AG04450 (cell line): ENCODE measurements around the gene PFDN1. TPM values are rescaled to one million over a fixed set of nuclear protein-coding genes. Genes with fewer than 3 reads are reported as not detected.
A peak's percentile ranks its signal among the peaks of the same experiment; 100 is the strongest.
"Not testable (repeated sequence)": the region's sequence is repeated elsewhere in the genome, so short reads cannot be mapped to it uniquely, and the experiment has no call there.

Experiments used
- CTCF ChIA-PET: fragments of 300-600, 350-600 bp; formaldehyde crosslinking; extraction: SDS; loops from one replicate; lab custom pipeline; 2022; ENCODE audit warnings: antibody characterized with exemption, inconsistent platforms; lab: Charles Lee
- POLR2A ChIA-PET: fragments of 350-600 bp; formaldehyde crosslinking; extraction: SDS; loops from one replicate; lab custom pipeline; 2021; ENCODE audit warnings: antibody characterized with exemption, inconsistent platforms; lab: Yijun Ruan, JAX
- DNase-seq: peaks from one replicate; pipeline ENCODE4 v3.0.0-alpha.2; 2011; ENCODE audit warnings: low read depth, low spot score
- H3K27ac ChIP-seq: one replicate; pipeline ENCODE4 v1.5.1; 2012; ENCODE audit warnings: low read depth, low read length, control low read depth
- H3K27me3 ChIP-seq: one replicate; pipeline ENCODE4 v1.6.0; 2012; ENCODE audit warnings: low read length; ENCODE audit not compliant: control insufficient read depth, insufficient read depth
- H3K4me3 ChIP-seq: 2 replicates; pipeline ENCODE4 v1.5.1; 2011; ENCODE audit warnings: mild to moderate bottlenecking, low read depth, low read length, control low read depth
- H3K9me3 ChIP-seq: 2 replicates; pipeline ENCODE4 v1.5.1; 2012; ENCODE audit warnings: low read length; ENCODE audit not compliant: control insufficient read depth, insufficient read depth
- CTCF ChIP-seq: IDR thresholded peaks from 2 replicates; pipeline ENCODE4 v1.5.1; 2011; ENCODE audit warnings: low read depth, low read length, control low read depth, inconsistent platforms
- polyA plus RNA-seq: library from polyadenylated mRNA; depleted of rRNA; stranded (reverse); fragments of >200 nt; gene quantifications from 2 replicates; pipeline ENCODE4 v1.2.3, GENCODE V29; 2011

Gene PFDN1
- polyA plus RNA-seq, 1 experiment: 112 TPM

DNA sequence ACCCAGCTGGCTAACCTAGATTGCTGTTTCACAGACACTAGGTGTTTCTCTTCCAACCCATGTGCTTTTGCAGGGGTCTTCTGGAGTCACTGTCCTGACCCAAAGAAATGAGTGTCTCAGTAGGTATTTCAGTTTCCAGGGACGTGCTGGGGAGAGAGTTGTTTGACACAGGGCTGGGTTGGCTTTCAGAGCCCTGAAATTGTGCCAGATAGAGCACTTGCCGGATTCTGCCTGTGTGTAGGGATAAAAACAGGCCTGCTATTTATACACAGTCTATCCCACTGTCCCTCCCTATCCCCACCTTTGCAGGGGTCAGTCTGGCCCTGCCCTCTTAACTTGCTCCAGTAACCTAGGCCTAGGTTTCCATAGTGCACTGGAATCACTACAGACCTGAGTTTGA is 44.5 kb upstream of the PFDN1 start:
- Histone ChIP-seq H3K9me3 (no peaks in the 10 kb centered on the region), H3K4me3 (no peak overlapping the region), H3K27me3 (no peaks in the 10 kb centered on the region), H3K27ac (no peak overlapping the region)
- no peak for DNase-seq
- ChIA-PET POLR2A (interaction anchor here (0.9 to 3.2 kb wide), 3 partner anchors 86 to 108 kb away, joined by 5 to 62 read pairs (median 7); no protein-coding TSS in a partner anchor), CTCF (interaction anchor here (0.8 to 18.1 kb wide), 12 partner anchors 8 to 134 kb away, joined by 3 to 806 read pairs (median 10); partner anchors contain the start of gene SLC4A9)
- no peak for TF ChIP-seq CTCF

DNA sequence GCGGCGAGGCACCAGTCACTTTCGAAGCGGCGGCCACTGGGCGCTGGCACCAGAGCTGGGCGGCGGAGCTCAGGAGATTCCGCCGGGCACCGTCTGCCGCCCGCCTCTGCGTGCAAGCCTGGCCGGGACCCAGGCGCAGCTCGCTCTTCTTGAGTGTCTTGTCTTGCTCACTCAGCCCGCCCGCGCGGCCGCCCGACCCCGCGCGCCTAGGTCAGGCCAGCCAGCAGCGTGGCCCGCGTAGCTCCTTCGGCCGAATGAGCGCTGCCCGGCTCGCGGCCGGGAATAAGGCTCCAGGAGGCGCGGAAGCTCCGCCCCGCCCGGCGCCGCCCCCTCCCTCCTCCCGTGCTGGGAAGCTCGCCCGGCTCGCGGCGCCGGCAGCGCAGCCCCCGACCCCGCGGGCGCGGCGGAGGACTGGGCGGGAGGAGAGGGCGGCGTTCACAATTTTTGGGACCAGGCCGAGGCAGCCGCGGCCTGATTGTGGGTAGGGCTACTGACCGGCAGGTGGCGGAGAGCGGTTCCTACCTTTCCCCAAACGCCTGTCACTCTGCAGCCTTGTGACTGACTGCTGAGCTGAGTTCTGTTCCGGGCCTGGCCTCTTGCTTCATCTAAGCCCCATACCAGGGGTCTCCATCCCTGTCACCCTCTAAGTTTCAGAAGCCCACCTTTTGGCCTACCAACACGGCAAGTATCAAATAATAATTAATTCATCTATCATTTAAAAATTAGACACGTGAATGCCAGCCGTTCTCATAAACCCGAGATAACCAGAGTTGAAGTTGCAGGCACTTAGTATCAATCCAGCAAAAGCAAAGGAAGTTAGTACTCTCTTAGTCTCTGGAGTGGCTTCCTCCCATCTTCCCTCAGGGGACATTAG is 43.7 kb upstream of the PFDN1 start, which contains the start of gene HBEGF:
Gene HBEGF, minus strand, starts transcription at position 256 of the 874 bp plus-strand sequence. CDS start 275 bp downstream, outside the sequence.
- no peak within 1 kb of the TSS for H3K27ac ChIP-seq
- no peaks in the 10 kb centered on the region for H3K9me3 ChIP-seq
- H3K4me3 ChIP-seq: peak within 1 kb of the TSS; percentile 78
- POLR2A ChIA-PET: interaction anchor here (0.6 to 3.2 kb wide), 25 partner anchors 8 to 172 kb away, joined by 3 to 62 read pairs (median 5); partner anchors contain the start of genes CYSTM1 and PFDN1
- no peaks in the 10 kb centered on the region for H3K27me3 ChIP-seq
- peak; percentile 49 for TF ChIP-seq CTCF
- CTCF ChIA-PET: interaction anchor here (0.5 to 18.1 kb wide), 29 partner anchors 9 to 239 kb away, joined by 3 to 806 read pairs (median 6); partner anchors contain the start of gene PFDN1
- DNase-seq: no peak

DNA sequence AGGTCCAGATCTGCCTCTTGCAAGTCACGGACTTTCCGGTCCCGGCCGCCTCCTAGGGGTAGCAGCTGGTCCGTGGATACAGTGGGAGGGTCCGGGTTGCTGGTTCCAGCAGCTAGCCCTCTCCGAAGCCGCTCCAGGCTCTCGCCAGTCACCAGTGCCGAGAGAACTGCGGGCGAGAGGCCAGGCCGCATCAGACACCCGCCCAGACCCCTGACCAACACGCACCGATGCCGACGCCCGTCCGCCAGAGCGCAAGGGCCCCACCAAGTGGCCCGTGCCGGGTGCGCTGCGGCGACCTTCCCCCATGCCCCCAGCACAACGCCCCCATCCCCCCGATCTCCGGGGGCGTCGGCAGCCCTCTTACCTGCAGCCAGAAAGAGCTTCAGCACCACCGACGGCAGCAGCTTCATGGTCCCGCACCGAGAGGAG is 43.0 kb upstream of the PFDN1 start:
- Histone ChIP-seq H3K27me3 (no peaks in the 10 kb centered on the region), H3K9me3 (no peaks in the 10 kb centered on the region), H3K4me3 (peak overlapping the region; percentile 78), H3K27ac (no peak overlapping the region)
- ChIA-PET POLR2A (interaction anchor here (0.6 to 3.2 kb wide), 22 partner anchors 8 to 171 kb away, joined by 3 to 62 read pairs (median 6); partner anchors contain the start of genes CYSTM1 and PFDN1), CTCF (interaction anchor here (0.5 to 18.1 kb wide), 29 partner anchors 9 to 238 kb away, joined by 3 to 806 read pairs (median 6); partner anchors contain the start of gene PFDN1)
- DNase-seq: no peak
- TF ChIP-seq CTCF: peak; percentile 53

DNA sequence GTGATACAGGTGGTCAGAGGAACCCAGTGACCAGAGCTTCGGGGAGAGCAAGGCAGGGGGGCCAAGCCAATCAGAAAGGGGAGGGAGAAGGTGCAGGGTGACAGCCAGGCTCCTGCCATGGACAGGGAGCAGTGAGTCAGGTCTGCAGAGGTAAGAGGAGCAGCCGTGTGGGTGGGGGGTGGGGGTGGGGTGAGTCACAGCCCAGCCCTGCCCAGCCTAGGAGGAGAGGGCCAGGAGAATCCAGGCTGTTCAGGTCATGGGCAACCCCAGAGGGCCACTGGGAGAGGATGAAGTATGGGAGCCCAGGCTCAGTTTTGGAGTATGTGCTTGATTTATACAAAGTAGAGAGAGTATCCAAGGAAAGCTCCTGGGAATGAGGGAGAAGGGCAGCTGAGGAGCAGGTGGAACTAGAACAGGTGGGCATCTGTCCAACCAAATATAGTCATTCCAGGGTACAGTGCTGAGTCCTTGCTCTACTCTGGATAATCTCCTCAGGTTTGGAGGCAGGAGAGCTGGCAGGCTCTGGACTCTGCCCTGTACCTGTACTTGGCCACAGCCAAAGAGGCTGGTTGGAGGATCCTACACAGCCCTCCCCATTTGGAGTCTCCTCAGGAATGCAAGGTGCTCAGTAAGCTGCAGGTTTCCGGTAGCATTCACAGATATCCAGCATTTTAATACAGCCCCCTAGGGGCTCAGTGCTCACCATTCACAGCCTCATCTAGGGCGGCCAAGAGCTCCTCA is 42.0 kb upstream of the PFDN1 start:
- H3K9me3 ChIP-seq: no peaks in the 10 kb centered on the region
- POLR2A ChIA-PET: interaction anchor here (0.7 to 3.2 kb wide), 5 partner anchors 8 to 101 kb away, joined by 3 to 62 read pairs (median 11); no protein-coding TSS in a partner anchor
- no peaks in the 10 kb centered on the region for H3K27me3 ChIP-seq
- H3K4me3 ChIP-seq: peak overlapping the region; percentile 78
- CTCF ChIA-PET: interaction anchor here (0.7 to 18.1 kb wide), 15 partner anchors 8 to 199 kb away, joined by 3 to 806 read pairs (median 5); no protein-coding TSS in a partner anchor
- DNase-seq: no peak
- no peak overlapping the region for H3K27ac ChIP-seq
- no peak for TF ChIP-seq CTCF

DNA sequence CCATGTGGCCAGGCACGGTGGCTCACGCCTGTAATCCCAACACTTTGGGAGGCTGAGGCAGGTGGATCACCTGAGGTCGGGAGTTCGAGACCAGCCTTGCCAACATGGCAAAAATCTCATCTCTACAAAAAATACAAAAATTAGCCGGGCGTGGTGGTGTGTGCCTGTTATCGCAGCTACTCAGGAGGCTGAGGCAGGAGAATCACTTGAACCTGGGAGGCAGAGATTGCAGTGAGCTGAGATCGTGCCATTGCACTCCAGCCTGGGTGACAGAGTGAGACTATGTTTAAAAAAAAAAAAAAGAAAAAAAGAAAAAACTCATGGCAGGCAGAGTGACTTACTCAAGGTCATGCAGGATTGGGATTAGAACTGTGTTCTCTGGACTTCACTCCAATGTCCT is 40.9 kb upstream of the PFDN1 start:
- not testable (repeated sequence) for H3K9me3 ChIP-seq, H3K4me3 ChIP-seq, DNase-seq, H3K27me3 ChIP-seq, H3K27ac ChIP-seq
- POLR2A ChIA-PET: interaction anchor here (0.7 kb wide), 1 partner anchor 15 kb away, joined by 5 read pairs; no protein-coding TSS in a partner anchor
- CTCF ChIA-PET: interaction anchor here (0.5 to 18.1 kb wide), 6 partner anchors 8 to 616 kb away, joined by 3 to 806 read pairs (median 9); no protein-coding TSS in a partner anchor
